Liver (tissue), 9 donors: ENCODE data around the gene L3HYPDH. TPM values are rescaled to one million over a fixed set of nuclear protein-coding genes. Genes with fewer than 3 reads are reported as not detected.

Experiments used
- DNase-seq: peaks from one replicate; pipeline ENCODE4 v3.0.0-alpha.2; 2017; ENCODE audit warnings: low spot score
- H3K27ac ChIP-seq, 2 donors: one replicate each; pipeline ENCODE4 v1.7.0; 2013; ENCODE audit warnings: inconsistent platforms in 2 of 2, low read length in 2 of 2, control low read depth in 1 of 2, low read depth in 1 of 2, mild to moderate bottlenecking in 1 of 2
- H3K27me3 ChIP-seq, 4 donors: one replicate each; pipeline versions ENCODE4 v1.6.1 to v1.7.0; 2013; ENCODE audit warnings: low read length in 3 of 4, inconsistent platforms in 1 of 4, mild to moderate bottlenecking in 1 of 4, moderate library complexity in 1 of 4; ENCODE audit not compliant: control insufficient read depth in 4 of 4, insufficient read depth in 4 of 4
- H3K36me3 ChIP-seq, 4 donors: one replicate each; pipeline versions ENCODE4 v1.6.1 to v1.7.0; 2013; ENCODE audit warnings: low read length in 3 of 4, mild to moderate bottlenecking in 3 of 4, low read depth in 1 of 4, moderate library complexity in 1 of 4; ENCODE audit not compliant: control insufficient read depth in 4 of 4, insufficient read depth in 3 of 4
- H3K4me1 ChIP-seq, 4 donors: one replicate each; pipeline versions ENCODE4 v1.6.1 to v1.7.0; 2013; ENCODE audit warnings: low read length in 3 of 4, mild to moderate bottlenecking in 3 of 4, moderate library complexity in 1 of 4; ENCODE audit not compliant: control insufficient read depth in 4 of 4, insufficient read depth in 4 of 4
- H3K4me3 ChIP-seq, 3 donors: one replicate each; pipeline versions ENCODE4 v1.6.1 to v1.7.0; 2013; ENCODE audit warnings: low read length in 3 of 3, control low read depth in 1 of 3, low read depth in 1 of 3, mild to moderate bottlenecking in 1 of 3
- H3K9ac ChIP-seq, 2 donors: one replicate each; pipeline ENCODE4 v1.7.0; 2013; ENCODE audit warnings: low read length in 2 of 2, mild to moderate bottlenecking in 2 of 2, moderate library complexity in 2 of 2, control low read depth in 1 of 2, low read depth in 1 of 2
- H3K9me3 ChIP-seq, 4 donors: one replicate each; pipeline versions ENCODE4 v1.6.1 to v1.7.0; 2013; ENCODE audit warnings: low read length in 3 of 4; ENCODE audit not compliant: control insufficient read depth in 4 of 4
- EGR1 ChIP-seq, 2 donors: IDR thresholded peaks; 2 replicates each; pipeline ENCODE4 v1.6.1; 2016 to 2018; ENCODE audit warnings: antibody characterized with exemption in 2 of 2, low read depth in 2 of 2
- FOXA1 ChIP-seq: IDR thresholded peaks from 2 replicates; pipeline ENCODE4 v1.6.1; 2016; ENCODE audit warnings: antibody characterized with exemption
- GABPA ChIP-seq, 2 donors: IDR thresholded peaks in 1 of 2; conservative IDR thresholded peaks in 1 of 2; 2 replicates each; pipeline ENCODE4 v1.6.1; 2016; ENCODE audit warnings: antibody characterized with exemption in 2 of 2, mild to moderate bottlenecking in 1 of 2, moderate library complexity in 1 of 2
- NR2F2 ChIP-seq: IDR thresholded peaks from 2 replicates; pipeline ENCODE4 v1.6.1; 2016; ENCODE audit warnings: antibody characterized with exemption
- RAD21 ChIP-seq, 2 donors: IDR thresholded peaks; 2 replicates each; pipeline ENCODE4 v1.6.1; 2016; ENCODE audit warnings: antibody characterized with exemption in 2 of 2, mild to moderate bottlenecking in 2 of 2
- RXRA ChIP-seq, 2 donors: IDR thresholded peaks; 2 replicates each; pipeline ENCODE4 v1.6.1; 2017 to 2018; ENCODE audit warnings: antibody characterized with exemption in 2 of 2, mild to moderate bottlenecking in 1 of 2
- SP1 ChIP-seq: IDR thresholded peaks from 2 replicates; pipeline ENCODE4 v1.6.1; 2018; ENCODE audit warnings: antibody characterized with exemption, mild to moderate bottlenecking
- YY1 ChIP-seq: IDR thresholded peaks from 2 replicates; pipeline ENCODE4 v1.6.1; 2016; ENCODE audit warnings: antibody characterized with exemption, mild to moderate bottlenecking
- WGBS: extraction: QIAGEN DNeasy Blood & Tissue Kit; methylation state at CpG from one replicate; pipeline ENCODE4 v1.1.7; 2013; 5-methylcytosine and 5-hydroxymethylcytosine counted together
- polyA plus RNA-seq, 2 donors: library from polyadenylated mRNA; stranded (reverse) in 1 of 2; unstranded in 1 of 2; fragments of 200-250 nt in 1 of 2; fragments of >200 nt in 1 of 2; fragmentation: Nextera tagmentation in 1 of 2; extraction: Ambion mirVana in 1 of 2; gene quantifications; one replicate each; pipeline versions ENCODE4 v1.2.1 to v1.2.3, GENCODE V29; 2013 to 2015
- total RNA-seq, 2 donors: library from RNA; depleted of rRNA; stranded (reverse); fragments of >200 nt; gene quantifications; one replicate each; pipeline ENCODE4 v1.2.3, GENCODE V29; 2014
- TF ChIP-seq, protein P1 (sequence below): fragments of 150-350 bp; IDR thresholded peaks from 2 replicates; pipeline ENCODE4 v1.5.1; 2017; ENCODE audit warnings: improper control_type of control experiment, low read depth, low read length; ENCODE audit not compliant: missing input control
- TF ChIP-seq, protein P2 (sequence below): IDR thresholded peaks from 2 replicates; pipeline ENCODE4 v1.6.1; 2016; ENCODE audit warnings: antibody characterized with exemption
- TF ChIP-seq, protein P3 (sequence below): IDR thresholded peaks from 2 replicates; pipeline ENCODE4 v1.6.1; 2016; ENCODE audit warnings: antibody characterized with exemption
- donor health status: healthy.
- donor health status: healthy.
- donor health status: healthy.
- donor health status: healthy.
- donor health status: healthy.

Gene L3HYPDH
- total and polyA plus RNA-seq, 4 donors = 9.3 to 36.3 (median 28.2) TPM

DNA sequence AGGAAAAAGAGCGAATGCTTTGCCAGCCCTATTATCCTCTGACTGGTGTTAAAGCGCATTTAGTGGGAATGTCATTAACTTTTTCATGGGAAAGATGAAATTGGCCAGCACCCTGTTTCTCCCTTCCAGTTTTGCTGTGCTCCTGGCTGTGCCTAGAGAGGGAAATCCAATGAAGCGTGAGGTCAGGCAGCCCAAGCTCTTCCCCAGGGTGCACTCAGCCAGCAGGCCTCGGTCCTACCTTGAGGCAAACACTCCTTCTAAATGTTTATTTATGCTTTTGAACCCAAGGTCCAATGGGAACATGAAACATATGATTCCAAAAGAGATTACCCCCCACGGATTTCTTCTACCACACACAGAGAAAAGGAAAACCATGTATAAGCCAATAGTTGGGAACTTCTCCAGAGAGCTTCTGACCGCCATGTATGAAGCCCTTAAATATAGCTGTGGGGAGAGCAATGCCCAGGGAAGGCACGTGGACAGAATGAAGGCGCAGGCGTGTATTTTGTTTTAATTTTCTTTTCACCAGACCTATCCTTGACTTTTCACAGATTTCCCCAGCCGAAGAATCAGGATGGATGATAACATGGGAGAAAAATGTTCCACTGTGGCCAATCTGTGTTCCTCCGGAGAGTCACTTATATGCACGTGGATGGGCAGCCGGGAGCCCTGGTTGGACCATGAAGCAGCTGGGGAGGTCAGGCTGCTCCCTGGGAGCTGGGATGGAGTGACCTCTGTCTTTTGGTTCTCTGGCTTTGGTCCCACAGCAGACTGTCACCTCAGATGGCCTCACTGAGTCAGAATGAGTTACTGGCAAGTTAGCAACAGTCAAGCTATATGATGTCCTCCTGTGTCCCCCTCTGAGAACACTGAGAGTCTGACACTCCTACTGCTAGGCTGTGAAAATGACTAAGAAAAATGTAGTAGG, 56.3 kb downstream of the L3HYPDH start:
- peak overlapping the region; percentile 31 to 42 for H3K27ac ChIP-seq
- H3K4me3 ChIP-seq = no peak overlapping the region
- no peaks in the 10 kb centered on the region for H3K9me3 ChIP-seq
- TF ChIP-seq, protein P1, sequence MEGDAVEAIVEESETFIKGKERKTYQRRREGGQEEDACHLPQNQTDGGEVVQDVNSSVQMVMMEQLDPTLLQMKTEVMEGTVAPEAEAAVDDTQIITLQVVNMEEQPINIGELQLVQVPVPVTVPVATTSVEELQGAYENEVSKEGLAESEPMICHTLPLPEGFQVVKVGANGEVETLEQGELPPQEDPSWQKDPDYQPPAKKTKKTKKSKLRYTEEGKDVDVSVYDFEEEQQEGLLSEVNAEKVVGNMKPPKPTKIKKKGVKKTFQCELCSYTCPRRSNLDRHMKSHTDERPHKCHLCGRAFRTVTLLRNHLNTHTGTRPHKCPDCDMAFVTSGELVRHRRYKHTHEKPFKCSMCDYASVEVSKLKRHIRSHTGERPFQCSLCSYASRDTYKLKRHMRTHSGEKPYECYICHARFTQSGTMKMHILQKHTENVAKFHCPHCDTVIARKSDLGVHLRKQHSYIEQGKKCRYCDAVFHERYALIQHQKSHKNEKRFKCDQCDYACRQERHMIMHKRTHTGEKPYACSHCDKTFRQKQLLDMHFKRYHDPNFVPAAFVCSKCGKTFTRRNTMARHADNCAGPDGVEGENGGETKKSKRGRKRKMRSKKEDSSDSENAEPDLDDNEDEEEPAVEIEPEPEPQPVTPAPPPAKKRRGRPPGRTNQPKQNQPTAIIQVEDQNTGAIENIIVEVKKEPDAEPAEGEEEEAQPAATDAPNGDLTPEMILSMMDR = no peak
- TF ChIP-seq YY1 = no peak
- TF ChIP-seq NR2F2 = peak; percentile 77
- TF ChIP-seq RXRA (IDR thresholded peaks at IDR 0.05) = peak; percentile 55 to 57
- TF ChIP-seq SP1 = peak; percentile 8
- no peaks in the 10 kb centered on the region for H3K36me3 ChIP-seq
- DNase-seq = no peak
- 79% methylated on average over 13 of the region's 13 CpGs for WGBS
- peaks cover 0 to 4% (median 0%) of the 10 kb centered on the region in 4 donors for H3K4me1 ChIP-seq
- H3K27me3 ChIP-seq = no peaks in the 10 kb centered on the region
- no peak overlapping the region for H3K9ac ChIP-seq

DNA sequence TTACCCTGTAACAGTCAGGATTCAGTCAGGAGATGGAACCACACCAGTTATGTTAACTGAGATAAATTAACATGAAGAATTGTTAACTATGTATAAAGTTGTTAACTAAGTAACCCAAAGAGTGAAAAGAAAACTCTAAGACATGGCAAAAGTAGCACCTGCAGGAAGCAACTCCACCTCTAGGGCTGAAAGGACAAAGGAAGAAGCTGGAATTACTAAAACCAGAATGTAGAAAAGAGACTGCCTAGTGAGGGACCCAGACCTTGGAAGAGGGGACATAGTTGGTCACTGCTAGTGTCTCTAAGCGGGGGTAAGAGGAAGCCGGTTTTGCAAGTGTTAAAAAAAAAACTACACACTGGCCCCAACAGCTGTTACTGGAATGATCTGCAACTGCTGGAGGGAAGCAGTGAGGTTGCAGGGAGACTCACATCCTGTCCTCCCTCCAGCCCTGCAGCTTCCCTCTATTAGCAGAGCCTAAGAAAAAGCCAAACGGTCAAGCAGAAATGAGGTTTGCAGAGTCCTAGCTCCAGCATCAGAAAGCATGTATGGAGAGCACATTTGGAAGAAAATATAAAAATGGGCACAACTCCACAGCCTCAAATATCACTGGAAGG, 58.8 kb downstream of the L3HYPDH start:
- WGBS = 55% methylated on average over 3 of the region's 3 CpGs
- TF ChIP-seq, protein P1 = no peak
- no peak for TF ChIP-seq GABPA (IDR thresholded peaks at IDR 0.05 in 1 of 2, conservative IDR thresholded peaks at IDR 0.05 in 1 of 2)
- TF ChIP-seq, protein P2, sequence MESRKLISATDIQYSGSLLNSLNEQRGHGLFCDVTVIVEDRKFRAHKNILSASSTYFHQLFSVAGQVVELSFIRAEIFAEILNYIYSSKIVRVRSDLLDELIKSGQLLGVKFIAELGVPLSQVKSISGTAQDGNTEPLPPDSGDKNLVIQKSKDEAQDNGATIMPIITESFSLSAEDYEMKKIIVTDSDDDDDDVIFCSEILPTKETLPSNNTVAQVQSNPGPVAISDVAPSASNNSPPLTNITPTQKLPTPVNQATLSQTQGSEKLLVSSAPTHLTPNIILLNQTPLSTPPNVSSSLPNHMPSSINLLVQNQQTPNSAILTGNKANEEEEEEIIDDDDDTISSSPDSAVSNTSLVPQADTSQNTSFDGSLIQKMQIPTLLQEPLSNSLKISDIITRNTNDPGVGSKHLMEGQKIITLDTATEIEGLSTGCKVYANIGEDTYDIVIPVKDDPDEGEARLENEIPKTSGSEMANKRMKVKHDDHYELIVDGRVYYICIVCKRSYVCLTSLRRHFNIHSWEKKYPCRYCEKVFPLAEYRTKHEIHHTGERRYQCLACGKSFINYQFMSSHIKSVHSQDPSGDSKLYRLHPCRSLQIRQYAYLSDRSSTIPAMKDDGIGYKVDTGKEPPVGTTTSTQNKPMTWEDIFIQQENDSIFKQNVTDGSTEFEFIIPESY = no peak
- TF ChIP-seq EGR1 (IDR thresholded peaks at IDR 0.05; ENCODE audit: low read depth in 2 of 2) = no peak
- TF ChIP-seq, protein P3, sequence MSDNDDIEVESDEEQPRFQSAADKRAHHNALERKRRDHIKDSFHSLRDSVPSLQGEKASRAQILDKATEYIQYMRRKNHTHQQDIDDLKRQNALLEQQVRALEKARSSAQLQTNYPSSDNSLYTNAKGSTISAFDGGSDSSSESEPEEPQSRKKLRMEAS = no peak
- peak in 1 of 2 donors; percentile 13 for TF ChIP-seq RAD21 (IDR thresholded peaks at IDR 0.05)
- TF ChIP-seq FOXA1 = no peak
- no peaks in the 10 kb centered on the region for H3K9me3 ChIP-seq
- H3K27ac ChIP-seq = no peak overlapping the region
- no peaks in the 10 kb centered on the region for H3K36me3 ChIP-seq
- H3K4me1 ChIP-seq = peaks cover 0 to 3% (median 0%) of the 10 kb centered on the region in 4 donors
- no peaks in the 10 kb centered on the region for H3K27me3 ChIP-seq
- H3K4me3 ChIP-seq = no peak overlapping the region
- no peak for DNase-seq
- H3K9ac ChIP-seq = no peak overlapping the region
